ENCODE measurements around the gene THADA.
"Not testable (repeated sequence)": the region's sequence is repeated elsewhere in the genome, so short reads cannot be mapped to it uniquely, and the experiment has no call there.

Gene THADA

DNA sequence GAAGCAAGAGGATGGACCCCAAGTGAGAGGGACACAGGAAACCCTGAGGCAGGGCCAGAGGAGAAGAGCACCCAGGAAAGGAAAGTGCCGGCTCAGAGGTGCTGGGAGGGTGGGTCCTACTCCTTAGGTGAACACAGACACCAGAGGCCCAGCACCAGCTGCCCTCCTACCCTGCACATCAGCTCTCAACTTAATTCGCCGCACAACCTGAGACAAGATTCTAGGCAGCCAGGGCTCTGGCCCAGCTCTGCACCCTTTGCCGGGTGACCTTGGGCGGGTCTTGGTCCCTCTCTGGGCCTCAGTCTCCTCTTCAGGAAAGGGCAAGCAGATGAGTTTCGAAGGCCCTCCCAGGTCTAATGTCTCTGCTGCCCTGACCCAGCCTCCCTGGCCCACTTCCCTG is 397.6 kb downstream of the THADA start:
- no peak for DNase-seq

DNA sequence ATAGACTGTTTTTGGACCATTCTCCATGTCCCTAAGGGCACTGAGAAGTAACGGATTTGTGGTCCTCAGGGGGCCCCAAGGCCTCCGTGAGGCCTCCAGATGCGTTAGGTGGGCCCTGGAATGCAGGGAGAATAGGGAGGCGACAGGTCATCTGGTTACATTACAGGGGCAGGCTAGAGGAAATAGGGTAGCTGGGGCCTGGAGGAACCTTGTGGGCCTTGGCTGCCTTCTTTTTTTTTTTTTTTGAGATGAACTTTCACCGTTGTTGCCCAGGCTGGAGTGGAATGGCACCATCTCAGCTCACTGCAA is 398.3 kb downstream of the THADA start:
- no peak for DNase-seq

DNA sequence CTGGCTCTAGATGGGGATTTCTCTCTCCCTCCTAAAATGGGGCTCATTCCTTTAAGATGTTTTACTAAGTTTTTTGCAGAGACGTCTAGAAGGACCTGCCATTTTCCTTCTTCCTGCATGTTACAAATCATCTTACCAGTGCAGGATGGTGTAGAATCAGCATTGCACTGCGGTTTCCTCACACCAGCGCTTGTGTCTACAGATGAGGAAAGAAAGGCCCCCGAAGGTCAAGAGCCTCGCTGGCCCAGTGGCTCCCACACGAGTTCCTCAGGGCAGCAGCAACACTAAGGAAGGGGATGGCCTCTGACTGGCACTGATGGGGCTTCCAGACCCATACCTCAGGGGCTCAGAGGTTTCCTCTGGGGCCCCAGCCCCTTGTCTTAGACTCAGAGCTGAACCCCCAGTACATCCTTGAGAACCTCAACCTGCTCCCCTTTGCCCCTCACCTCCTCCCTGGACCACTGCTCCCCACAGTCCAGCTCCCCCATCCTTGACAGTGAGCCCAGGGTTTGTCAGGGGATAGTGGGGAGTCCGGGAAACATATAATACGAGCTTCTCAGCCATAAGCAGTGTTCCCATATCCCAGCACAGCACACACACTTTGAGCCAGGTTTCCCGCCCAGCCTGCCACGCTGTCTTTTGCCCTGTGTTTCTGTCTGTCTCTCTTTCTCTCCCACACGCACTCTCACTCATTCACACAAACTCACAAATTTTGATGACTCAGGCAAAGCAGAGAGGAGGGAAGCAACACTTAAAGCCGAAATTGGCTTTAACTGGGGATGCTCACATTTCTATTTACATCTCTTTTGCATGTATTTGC is 398.9 kb downstream of the THADA start:
- no peak for DNase-seq

DNA sequence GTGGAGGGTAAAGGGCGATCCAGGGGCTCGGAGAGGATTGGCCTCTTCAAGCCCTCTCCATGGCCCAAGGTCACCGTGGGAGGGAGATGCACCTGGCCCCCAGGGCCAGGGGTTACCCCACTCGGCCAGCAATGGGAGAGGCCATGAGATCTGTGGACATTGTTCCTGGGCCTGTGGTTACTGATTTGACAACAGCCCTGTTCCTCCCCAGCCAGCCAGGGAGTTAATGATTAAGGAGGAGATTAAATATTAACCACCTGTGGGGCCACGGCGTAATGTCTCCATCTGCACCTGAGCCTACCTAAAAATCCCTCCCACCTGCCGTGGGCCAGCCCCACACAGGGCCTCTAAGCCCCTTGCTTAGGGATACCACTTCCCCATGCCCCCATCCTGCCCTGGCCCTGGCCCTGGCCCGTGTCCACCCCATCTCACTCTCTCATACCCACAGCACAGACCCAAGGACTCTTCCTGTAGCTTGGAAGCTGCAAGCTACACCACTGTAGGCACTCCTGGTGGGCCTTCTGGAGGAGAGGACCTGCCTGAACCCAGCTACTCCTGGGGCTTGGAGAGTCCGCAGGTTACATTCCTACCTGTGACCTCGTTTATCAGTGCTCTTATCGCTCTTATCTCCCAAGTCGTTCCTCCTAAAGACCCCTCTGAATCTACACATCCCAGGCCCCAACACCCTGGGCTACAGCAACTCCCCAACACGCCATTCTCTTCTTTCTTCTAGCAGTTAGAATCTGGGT is 401.5 kb downstream of the THADA start:
- DNase-seq, result no peak

DNA sequence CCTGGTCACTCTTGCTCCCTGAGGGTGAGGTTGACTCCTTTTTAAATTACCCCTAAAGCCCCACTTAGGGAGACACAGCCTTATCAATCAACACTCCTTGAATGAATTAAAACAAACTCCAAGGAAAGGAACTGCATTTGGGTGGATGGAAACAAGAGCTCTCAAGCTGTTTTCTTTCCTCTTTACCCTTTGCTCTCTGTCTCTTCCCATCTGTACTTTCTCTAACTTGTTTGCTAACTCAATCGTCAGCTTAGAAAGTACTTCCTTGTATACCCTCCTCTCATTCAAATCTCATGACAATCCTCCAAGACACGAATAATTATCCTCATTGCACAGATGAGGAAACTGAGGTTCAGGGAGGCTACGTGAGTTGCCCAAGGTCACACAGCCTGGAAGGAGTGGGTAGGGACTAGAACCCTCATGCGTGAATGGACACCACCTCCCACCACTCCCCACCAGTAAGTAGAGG is 402.2 kb downstream of the THADA start:
- DNase-seq, result no peak

DNA sequence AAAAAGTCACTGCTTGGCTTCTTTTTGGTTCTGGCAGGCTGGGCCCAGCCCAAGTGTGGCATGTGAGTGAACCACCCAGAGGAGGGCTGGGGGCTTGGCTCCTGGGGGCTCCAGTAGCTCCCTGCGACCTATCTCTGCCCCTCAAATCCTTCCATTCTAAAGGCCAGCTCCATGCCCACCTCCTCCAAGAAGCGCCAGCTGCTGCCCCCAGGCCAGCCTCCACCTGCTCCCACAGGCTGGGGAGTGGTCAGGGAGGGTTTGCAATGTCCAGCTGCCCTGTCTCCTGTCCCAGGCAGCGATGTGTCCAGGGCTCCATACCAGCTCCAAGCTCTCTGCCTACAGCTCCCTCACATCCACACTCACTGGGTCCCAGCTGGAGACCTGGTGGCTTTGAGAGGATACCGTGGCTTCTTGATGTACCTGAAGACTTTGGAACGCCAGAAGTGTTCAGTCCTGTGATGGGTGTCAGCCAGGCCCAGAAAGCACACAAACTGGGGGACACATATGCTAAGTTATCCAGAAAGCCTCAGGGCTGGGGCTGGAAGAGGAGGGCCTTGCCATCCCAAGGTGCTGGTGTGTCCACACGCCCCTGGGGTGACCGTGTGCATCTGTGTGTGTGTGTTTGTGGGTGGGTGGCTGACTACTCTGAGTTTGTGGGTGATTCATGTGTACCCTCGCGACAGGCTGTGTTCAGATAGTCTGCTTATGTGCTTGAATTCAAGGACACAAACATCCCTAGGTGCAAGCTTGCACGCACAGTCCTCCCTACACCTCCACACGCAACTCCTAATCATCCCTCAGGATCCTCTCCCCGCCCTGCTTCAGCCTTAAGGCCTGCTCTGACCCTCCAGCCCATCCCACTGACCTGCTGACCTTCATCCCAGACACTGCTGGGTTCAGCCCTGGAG is 402.8 kb downstream of the THADA start:
- DNase-seq, result no peak

DNA sequence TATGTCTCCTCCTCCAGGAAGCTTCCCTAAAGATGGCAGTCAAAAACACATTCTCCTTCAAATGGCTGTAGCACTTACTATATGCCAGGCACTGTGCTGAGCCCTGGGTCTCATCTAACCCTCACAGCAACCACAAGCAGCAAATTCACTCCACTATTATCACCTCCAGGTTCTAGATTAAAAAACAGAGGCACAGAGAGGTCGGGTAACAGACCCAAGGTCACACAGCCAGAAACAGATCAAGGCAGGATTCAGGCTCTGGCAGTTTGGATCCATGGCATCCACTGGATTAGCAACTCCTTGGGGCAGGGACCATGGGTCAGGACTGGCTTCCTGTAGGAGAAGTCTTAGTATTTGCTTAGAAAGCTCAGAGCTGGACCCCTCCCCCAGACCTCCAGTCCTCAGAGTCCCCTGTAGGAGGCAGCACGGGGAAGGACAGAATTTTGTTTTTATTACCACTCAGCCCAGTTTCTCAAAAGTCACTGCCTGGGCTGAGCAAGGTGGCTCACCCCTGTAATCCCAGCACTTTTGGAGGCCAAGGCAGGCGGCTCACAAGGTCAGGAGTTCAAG is 403.8 kb downstream of the THADA start:
- no peak for DNase-seq

DNA sequence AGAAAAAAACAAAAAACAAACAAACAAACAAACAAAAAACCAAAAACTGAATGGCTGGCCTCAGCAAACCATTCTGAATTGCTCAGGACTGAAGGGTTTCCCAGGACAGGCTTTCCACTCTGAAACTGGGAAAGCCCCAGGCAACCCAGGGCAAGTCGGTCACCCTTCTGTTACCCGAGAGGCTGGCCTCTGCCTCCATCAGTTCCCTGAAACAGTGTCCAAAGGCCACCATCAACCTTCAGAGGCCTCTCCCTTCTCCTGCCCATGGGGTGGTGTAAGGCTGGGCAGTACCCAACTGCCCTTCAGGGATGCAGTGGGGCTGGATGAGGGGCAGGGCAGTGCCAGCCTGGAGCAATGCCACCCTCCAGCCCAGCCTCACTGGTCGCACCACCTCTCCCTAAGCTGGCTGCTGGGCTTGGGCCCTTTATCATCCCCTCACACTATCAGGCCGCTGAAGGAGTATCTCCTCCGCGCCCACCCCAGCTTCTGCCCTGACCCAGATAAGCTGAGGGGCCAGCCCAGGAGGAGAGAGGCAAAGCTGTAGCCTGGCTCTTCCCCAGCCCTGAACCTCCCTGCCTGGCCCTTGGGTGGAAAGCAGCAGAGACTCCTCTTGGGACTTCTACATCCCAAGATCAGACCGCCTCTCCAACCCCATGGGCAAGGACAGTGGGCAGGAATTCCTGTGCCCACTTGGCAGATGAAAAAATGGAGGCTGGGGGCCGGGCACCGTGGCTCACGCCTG is 405.4 kb downstream of the THADA start:
- no peak for DNase-seq

DNA sequence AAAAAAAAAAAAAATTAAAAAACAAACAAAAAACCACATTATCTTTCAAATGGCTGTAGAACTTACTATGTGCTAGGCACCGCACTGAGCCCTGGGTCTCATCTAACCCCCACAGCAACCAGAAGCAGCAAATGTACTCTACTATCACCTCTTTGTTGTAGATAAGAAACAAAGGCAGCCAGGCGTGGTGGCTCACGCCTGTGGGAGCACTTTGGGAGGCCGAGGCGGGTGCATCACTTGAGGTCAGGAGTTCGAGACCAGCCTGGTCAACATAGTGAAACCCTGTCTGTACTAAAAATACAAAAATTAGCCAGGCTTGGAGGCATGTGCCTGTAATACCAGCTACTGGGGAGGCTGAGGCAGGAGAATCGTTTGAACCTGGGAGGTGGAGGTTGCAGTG is 406.0 kb downstream of the THADA start:
- DNase-seq, result not testable (repeated sequence)

DNA sequence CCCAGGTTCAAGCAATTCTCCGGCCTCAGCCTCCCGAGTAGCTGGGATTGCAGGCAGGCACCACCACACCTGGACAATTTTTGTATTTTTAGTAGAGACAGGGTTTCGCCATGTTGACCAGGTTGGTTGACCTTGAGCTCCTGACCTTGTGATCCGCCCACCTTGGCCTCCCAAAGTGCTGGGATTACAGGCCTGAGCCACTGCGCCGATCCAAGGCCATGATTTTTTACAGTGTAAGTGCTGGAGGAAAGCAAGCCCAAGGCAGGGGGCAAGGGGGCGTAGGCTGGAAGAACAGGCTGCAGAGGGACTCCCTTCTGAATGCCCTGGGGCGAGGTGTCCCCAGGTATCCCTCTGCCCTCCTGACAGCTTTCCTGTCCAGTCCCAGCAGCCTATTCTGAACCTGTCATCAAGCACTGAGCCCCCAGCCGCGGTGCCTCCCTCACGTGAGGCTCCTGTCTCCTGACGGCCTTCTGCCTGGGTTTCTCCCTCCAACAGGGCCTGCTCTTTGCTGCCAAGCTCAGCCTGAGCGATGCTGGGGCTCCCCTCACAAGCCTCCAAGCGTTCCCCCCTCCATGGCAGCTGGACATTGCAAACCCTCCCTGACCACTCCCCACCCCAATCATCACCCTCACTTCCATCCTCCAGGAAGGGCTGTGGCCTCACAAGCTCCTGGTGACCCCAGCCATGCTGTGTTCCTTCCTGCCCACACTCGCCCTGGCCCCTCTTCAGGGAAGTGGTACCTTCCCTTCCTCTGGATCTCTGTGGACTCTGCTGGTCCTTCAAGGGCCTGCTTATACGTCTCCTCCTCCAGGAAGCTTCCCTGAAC is 407.1 kb downstream of the THADA start:
- no peak for DNase-seq

DNA sequence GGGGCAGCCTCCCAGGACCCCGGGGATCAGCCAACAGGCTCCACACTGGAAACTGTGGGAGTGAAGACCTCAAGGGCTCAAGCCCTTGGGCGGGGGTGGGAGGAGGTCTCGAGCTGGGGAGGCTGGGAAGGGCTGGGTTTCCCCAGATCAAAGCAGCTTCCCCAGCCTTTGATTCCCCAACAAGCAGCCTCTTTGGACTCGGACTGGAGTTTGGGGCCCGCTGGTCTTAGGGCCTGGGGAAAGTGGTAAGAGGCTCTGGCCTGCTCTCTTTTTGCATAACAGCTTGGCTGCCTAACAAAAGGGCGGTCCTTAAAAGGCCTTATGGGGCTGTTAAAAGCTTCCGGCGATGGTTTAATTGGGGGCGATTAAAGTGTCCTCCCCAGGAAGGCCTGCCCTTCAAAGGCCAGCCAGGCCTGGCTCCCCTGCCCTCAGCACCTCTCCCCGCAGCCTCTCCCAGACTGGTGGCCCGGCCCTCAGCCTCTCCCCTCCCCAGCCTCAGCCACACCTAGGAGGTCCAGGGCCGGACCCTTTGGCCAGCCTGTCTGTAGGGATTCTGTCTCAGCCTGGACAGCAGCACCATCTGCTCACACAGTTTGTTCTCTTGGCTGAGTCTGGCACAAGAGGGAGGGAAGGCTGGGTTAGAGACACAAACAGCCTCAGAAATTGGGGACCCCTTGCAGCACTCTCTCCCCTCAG is 409.0 kb downstream of the THADA start:
- no peak for DNase-seq

DNA sequence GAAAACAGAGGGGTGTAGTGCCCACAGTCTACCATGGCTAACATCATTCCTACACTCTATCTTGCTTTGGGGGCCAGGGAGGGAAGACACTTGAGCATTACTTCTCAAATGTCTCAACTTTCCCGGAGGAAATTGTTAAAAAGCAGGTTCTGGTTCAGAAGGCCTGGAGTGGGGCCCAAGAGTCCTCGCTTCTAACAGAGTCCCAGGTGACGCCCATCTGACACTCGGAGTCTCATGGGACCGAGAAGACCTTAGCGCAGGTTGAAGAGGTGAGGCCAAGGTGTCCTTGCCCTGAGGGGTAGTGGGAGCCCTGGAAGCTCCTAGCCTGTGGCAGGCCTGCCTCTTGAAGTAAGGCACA is 409.5 kb downstream of the THADA start:
- no peak for DNase-seq

DNA sequence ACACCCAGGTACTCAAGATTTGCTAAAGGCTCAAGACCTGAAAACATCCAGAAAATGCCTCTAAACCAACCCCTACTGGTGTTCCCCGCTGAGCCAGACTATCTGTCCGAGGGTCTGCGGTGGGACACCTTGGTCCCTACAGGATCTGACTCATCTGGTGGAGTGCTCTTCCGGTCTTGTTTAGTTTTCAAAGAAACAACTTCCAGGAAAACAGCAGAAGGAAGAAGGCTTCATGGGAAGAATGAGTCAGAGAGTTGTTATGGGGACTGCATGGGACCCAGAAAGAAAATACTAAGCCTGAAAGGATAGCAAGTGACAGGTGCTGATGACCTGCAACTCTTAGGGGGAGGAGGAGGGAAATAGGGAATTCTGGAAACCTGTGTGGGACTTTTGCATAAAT is 410.7 kb downstream of the THADA start:
- no peak for DNase-seq

DNA sequence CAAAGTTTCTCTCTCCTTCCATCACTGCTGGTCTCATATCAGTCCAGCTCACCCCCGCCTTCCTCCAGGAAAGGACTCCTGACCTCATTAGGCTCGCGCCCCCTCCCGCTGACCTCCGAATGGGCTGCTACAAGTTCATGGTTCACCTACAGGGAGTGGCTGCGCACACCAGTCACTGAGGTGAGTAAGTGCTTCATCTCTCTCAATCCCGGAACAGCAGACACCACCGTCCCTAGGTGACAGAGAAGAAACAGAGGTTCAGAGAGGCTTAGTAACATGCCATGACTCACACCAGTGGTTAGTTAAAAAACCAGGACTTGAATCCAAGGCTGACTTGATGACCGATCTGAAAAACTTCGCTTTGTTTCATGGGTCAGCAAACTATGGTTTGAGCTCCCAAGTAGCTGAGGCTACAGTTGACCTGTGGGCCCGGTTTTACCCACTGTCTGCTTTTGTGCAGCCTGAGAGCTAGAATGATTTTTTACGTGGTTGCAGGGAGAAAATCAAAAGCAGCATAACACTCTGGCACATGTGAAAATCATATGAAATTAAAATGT is 411.4 kb downstream of the THADA start:
- no peak for DNase-seq

DNA sequence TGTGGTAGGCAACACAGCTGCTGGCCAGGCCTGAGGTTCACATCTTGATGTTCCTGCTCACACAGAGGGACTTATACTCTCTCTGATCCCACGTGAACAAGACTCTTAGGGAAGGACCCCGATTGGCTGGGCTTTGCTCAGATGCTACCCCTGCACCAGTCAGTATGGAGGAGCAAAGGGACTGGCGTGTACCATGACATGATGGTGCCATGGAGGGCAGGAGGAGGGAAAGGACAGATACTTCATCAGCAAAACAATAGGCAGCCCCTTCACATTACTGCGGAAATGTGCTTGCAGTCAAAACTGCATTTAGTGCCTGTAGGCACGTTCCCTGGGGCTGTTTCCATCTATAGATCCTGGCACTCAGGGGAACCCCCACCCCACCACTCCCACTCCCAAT is 412.1 kb downstream of the THADA start:
- DNase-seq, result no peak

DNA sequence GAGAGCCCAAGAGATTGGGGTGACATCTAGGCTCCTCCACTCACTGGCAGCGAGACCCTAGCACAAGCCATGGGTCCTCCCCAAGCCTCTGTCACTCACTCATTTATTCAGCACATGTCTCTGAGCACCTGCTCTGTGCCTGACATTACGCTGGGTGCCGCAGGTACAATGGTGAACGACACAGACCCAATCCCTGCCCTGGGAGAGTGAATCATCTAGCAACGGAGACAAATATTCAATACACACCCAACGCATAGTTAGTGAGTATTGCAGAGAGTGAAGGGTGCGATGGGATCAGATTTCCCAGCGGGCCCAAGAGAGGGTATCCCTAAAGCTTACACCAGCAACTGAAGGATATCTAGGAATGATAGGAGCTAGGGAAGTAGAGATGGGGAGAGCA is 414.9 kb downstream of the THADA start:
- DNase-seq, result no peak

Data from NCI-H1436 treated with DMSO at 0.1 percent for 48 hours (cell line).